NB4 (cell line): ENCODE results near the gene TSPAN17.

ENCODE experiments used
- DNase-seq: peaks from one replicate; pipeline ENCODE4 v3.0.0; 2010; ENCODE audit warnings: low read depth
- H3K4me3 ChIP-seq: one replicate; pipeline ENCODE4 v1.5.1; 2011; ENCODE audit warnings: mild to moderate bottlenecking, low read depth, low read length, moderate library complexity
- CTCF ChIP-seq: IDR thresholded peaks from one replicate; pipeline ENCODE4 v1.5.1; 2012; ENCODE audit warnings: low read depth, low read length
- MAX ChIP-seq: IDR thresholded peaks from 2 replicates; pipeline ENCODE4 v1.6.1; 2011; ENCODE audit warnings: low read depth, low read length
- MYC ChIP-seq: IDR thresholded peaks from 2 replicates; pipeline ENCODE4 v1.6.1; 2011; ENCODE audit warnings: low read depth, low read length
- POLR2A ChIP-seq: IDR thresholded peaks from 2 replicates; pipeline ENCODE4 v1.6.1; 2011; ENCODE audit warnings: mild to moderate bottlenecking; ENCODE audit not compliant: insufficient read length; ENCODE audit errors: extremely low read depth

Gene TSPAN17

DNA sequence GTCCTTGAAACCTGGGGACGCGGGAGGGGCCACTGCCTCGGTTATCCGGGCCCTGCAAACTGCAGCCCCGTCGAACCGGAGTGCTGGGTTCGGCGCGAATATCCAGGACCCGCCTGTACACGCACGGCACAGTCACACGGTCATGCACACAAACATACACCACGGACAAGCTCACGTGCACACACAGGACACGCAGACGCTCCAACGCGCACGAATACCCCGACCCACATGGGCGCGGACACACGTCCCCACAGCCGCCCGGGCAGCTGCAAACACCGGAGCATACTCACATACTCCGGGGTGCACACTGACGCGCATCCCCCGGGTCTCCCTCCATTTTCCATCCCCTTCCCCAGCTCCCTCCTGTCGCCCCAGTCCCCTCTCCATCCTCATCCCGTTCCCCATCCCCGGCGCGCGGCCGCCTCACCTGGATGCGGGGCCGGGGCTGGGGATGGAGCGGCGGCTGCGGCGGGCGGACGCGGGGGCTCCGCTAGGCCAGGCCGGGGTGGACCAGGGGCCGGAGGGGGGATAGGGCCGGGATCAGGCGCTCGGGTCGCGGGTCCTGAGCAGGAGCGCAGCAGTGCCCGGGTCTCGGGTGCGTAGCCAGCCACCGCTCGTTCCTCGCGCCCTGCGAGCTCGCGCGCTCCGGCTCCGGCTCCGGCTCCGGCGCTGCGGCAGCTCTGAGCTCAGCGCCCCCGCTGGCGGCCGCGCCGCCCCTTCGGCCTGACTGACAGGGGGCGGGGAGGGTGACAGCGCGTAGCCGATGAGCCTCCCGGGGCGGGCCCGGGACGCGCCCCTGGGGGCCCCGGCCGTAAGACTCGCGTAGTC lies 17.2 kb upstream of the TSPAN17 start, which contains the start of the genes EIF4E1B and SNCB:
Gene EIF4E1B, plus strand, starts transcription at position 823 of the 828 bp plus-strand sequence. CDS start 12,113 bp downstream, outside the sequence.
Gene SNCB, minus strand, starts transcription at position 682 of the 828 bp plus-strand sequence. CDS start 880 bp downstream, outside the sequence.
- no peak within 1 kb of the TSS for H3K4me3 ChIP-seq
- no peak for DNase-seq

DNA sequence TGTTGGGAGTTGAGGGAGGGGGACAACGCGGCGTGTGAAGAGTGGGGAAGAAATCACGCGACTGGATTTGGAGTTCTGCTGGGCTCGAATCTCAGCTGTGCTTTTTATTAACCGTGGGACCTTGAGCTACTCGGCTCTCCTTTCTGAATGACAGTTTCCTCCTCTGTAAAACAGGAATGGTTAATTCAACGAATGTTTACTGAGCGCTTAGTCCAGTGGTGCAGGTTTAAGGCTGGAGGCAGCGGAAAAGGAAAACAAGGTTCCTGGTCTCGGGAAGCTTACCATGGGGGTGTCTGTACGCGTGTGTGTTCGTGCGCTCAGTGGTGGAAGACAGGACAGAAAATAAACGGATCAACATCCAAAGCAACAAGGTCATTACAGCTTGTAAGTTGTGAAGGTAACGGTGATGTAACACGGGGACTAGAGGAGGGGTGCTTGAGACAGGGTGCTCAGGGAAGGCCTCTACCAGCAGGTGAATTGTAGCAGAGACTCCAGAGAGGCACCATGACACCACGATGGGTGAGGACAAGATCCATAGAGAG lies 16.5 kb upstream of the TSPAN17 start:
- DNase-seq: no peak
- H3K4me3 ChIP-seq: no peak overlapping the region
- TF ChIP-seq POLR2A (no peak), CTCF (no peak), MYC (no peak), MAX (no peak)

More for the DNA sequence above, 17.2 kb upstream of the TSPAN17 start, which contains the start of the genes EIF4E1B and SNCB:
- TF ChIP-seq POLR2A: no peak
- TF ChIP-seq MAX: no peak
- no peak for TF ChIP-seq MYC
- TF ChIP-seq CTCF: no peak

DNA sequence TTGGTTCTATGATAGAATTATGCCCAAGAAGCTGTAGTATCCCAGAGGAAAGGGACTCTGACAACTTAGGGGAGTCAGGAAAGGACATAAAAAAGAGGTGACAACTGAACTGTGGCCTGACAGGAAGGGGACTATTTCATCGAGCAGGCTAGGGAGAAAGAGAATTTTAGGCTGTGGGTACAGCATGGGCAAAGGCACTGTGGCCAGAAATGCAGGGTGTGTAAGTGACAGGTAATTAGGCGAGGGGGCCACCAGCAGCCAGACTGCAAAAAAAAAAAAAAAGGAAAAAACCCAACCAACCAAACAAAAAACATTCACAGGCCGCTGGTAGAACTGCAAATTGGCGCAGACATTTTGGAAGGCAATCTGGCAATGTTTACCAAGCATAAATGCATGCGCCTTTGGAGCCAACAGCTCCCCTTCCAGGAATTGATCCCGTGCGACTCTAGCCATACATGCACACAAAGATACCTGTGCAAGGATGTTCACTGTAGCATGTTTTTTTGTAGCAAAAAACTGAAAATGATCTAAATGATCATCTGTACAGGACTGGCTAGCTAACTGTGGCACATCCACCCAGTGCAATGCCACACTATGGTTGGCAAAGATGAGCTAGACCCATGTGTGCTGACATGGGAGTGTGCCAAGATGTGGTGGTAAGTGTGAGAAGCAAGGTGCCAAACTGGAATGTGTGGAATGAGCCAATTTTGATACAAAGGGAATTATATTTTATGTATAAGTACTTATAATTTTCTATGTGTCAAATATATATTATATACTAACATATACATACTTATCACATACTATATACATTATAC lies 15.7 kb upstream of the TSPAN17 start:
- DNase-seq: no peak
- no peak overlapping the region for H3K4me3 ChIP-seq
- TF ChIP-seq POLR2A (no peak), MAX (no peak), CTCF (no peak), MYC (no peak)

GRCh38 chr5:176632745-176633144 lies 14.5 kb upstream of the TSPAN17 start:
- no peak for TF ChIP-seq CTCF
- no peak for TF ChIP-seq POLR2A
- no peak for TF ChIP-seq MAX
- TF ChIP-seq MYC: no peak
- H3K4me3 ChIP-seq: no peak overlapping the region
- DNase-seq: no peak

- no peak overlapping the region for H3K4me3 ChIP-seq
- no peak for DNase-seq
- TF ChIP-seq MYC (no peak), CTCF (no peak), POLR2A (no peak)
Measured at GRCh38 chr5:176633598-176633997, 13.7 kb upstream of the TSPAN17 start.
